HEK293 (cell line): ENCODE data around the gene SOCS4.

Experiments used
- CTCF ChIA-PET: fragments of 350-600 bp; formaldehyde crosslinking; extraction: SDS; loops from one replicate; lab custom pipeline; 2021; ENCODE audit warnings: antibody characterized with exemption; lab: Yijun Ruan, JAX
- POLR2A ChIA-PET: fragments of 300-600 bp; formaldehyde crosslinking; extraction: SDS; loops from one replicate; lab custom pipeline; 2020; ENCODE audit warnings: antibody characterized with exemption, inconsistent platforms; lab: Yijun Ruan, JAX
- H3K27ac ChIP-seq: fragments of 200-500 bp; sonication (Bioruptor generic); 2 replicates; pipeline ENCODE4 v1.5.1; 2014; ENCODE audit warnings: low read depth, low read length, control low read depth, inconsistent platforms; ENCODE audit errors: extremely low read depth
- H3K36me3 ChIP-seq, 2 experiments: fragments of 200-500 bp in 1 of 2; sonication (Bioruptor generic) in 1 of 2; 1 replicate in 1 of 2; 2 replicates in 1 of 2; pipeline ENCODE4 v1.5.1; 2014 to 2017; ENCODE audit warnings: inconsistent platforms in 2 of 2, low read length in 2 of 2; ENCODE audit not compliant: control insufficient read depth in 2 of 2, insufficient read depth in 1 of 2
- H3K4me1 ChIP-seq: fragments of 200-500 bp; sonication (Bioruptor generic); 2 replicates; pipeline ENCODE4 v1.5.1; 2014; ENCODE audit warnings: mild to moderate bottlenecking, low read length, inconsistent platforms; ENCODE audit not compliant: control insufficient read depth, insufficient read depth
- H3K4me3 ChIP-seq: 2 replicates; pipeline ENCODE4 v1.5.1; 2011; ENCODE audit warnings: low read depth, mild to moderate bottlenecking, control low read depth, low read length, moderate library complexity
- H3K9me3 ChIP-seq: fragments of 200-500 bp; sonication (Bioruptor generic); 2 replicates; pipeline ENCODE4 v1.5.1; 2014; ENCODE audit warnings: low read depth, low read length, inconsistent platforms; ENCODE audit not compliant: control insufficient read depth, insufficient read depth
- BCL11B ChIP-seq: fragments of 450-650 bp; formaldehyde crosslinking; IDR thresholded peaks from 2 replicates; pipeline ENCODE4 v1.5.1; 2016; ENCODE audit warnings: low read depth, missing biosample characterization, missing genetic modification characterization
- KLF16 ChIP-seq: fragments of 450-650 bp; formaldehyde crosslinking; IDR thresholded peaks from 2 replicates; pipeline ENCODE4 v1.5.1; 2017; ENCODE audit warnings: missing biosample characterization, missing genetic modification characterization
- MZF1 ChIP-seq: fragments of 450-650 bp; formaldehyde crosslinking; IDR thresholded peaks from 2 replicates; pipeline ENCODE4 v1.5.1; 2017; ENCODE audit warnings: missing biosample characterization, missing genetic modification characterization, borderline replicate concordance
- SP3 ChIP-seq: fragments of 450-650 bp; formaldehyde crosslinking; IDR thresholded peaks from 2 replicates; pipeline ENCODE4 v1.5.1; 2016; ENCODE audit warnings: missing biosample characterization, missing genetic modification characterization
- ZBTB1 ChIP-seq: fragments of 450-650 bp; formaldehyde crosslinking; IDR thresholded peaks from 2 replicates; pipeline ENCODE4 v1.5.1; 2016; ENCODE audit warnings: missing biosample characterization, missing genetic modification characterization
- ZBTB21 ChIP-seq: fragments of 450-650 bp; formaldehyde crosslinking; IDR thresholded peaks from 2 replicates; pipeline ENCODE4 v1.5.1; 2017; ENCODE audit warnings: missing biosample characterization, missing genetic modification characterization
- ZFP41 ChIP-seq: fragments of 450-650 bp; formaldehyde crosslinking; IDR thresholded peaks from 2 replicates; pipeline ENCODE4 v1.5.1; 2016; ENCODE audit warnings: missing biosample characterization, missing genetic modification characterization, borderline replicate concordance
- ZNF114 ChIP-seq: fragments of 450-650 bp; formaldehyde crosslinking; IDR thresholded peaks from 2 replicates; pipeline ENCODE4 v1.5.0; 2017; ENCODE audit warnings: missing biosample characterization, missing genetic modification characterization
- ZNF140 ChIP-seq: fragments of 450-650 bp; formaldehyde crosslinking; IDR thresholded peaks from 2 replicates; pipeline ENCODE4 v1.5.1; 2016; ENCODE audit warnings: missing biosample characterization, missing genetic modification characterization
- ZNF157 ChIP-seq: fragments of 450-650 bp; formaldehyde crosslinking; IDR thresholded peaks from 2 replicates; pipeline ENCODE4 v1.5.1; 2016; ENCODE audit warnings: missing biosample characterization, missing genetic modification characterization
- ZNF184 ChIP-seq: fragments of 450-650 bp; IDR thresholded peaks from 2 replicates; pipeline ENCODE4 v1.5.1; 2018; ENCODE audit warnings: missing biosample characterization, mild to moderate bottlenecking, missing genetic modification characterization
- ZNF202 ChIP-seq: fragments of 450-650 bp; formaldehyde crosslinking; IDR thresholded peaks from 2 replicates; pipeline ENCODE4 v1.5.1; 2016; ENCODE audit warnings: missing biosample characterization, missing genetic modification characterization, borderline replicate concordance
- ZNF23 ChIP-seq: fragments of 450-650 bp; formaldehyde crosslinking; IDR thresholded peaks from 2 replicates; pipeline ENCODE4 v1.5.1; 2016; ENCODE audit warnings: missing biosample characterization, missing genetic modification characterization, borderline replicate concordance
- ZNF292 ChIP-seq: fragments of 450-650 bp; formaldehyde crosslinking; IDR thresholded peaks from 2 replicates; pipeline ENCODE4 v1.5.1; 2016; ENCODE audit warnings: low read depth, missing biosample characterization, missing genetic modification characterization, borderline replicate concordance
- ZNF324 ChIP-seq: fragments of 450-650 bp; formaldehyde crosslinking; IDR thresholded peaks from 2 replicates; pipeline ENCODE4 v1.5.1; 2016; ENCODE audit warnings: missing biosample characterization, missing genetic modification characterization
- ZNF544 ChIP-seq: fragments of 450-650 bp; formaldehyde crosslinking; IDR thresholded peaks from 2 replicates; pipeline ENCODE4 v1.5.0; 2017; ENCODE audit warnings: missing biosample characterization, missing genetic modification characterization
- ZNF585B ChIP-seq: fragments of 450-650 bp; formaldehyde crosslinking; IDR thresholded peaks from 2 replicates; pipeline ENCODE4 v1.5.1; 2016; ENCODE audit warnings: missing biosample characterization, missing genetic modification characterization
- ZNF623 ChIP-seq: fragments of 450-650 bp; formaldehyde crosslinking; IDR thresholded peaks from 2 replicates; pipeline ENCODE4 v1.5.1; 2016; ENCODE audit warnings: missing biosample characterization, missing genetic modification characterization
- ZNF629 ChIP-seq: fragments of 450-650 bp; formaldehyde crosslinking; IDR thresholded peaks from 2 replicates; pipeline ENCODE4 v1.5.1; 2017; ENCODE audit warnings: missing biosample characterization, missing genetic modification characterization
- ZNF791 ChIP-seq: fragments of 450-650 bp; formaldehyde crosslinking; IDR thresholded peaks from 2 replicates; pipeline ENCODE4 v1.5.1; 2016; ENCODE audit warnings: missing biosample characterization, missing genetic modification characterization
- ZNF837 ChIP-seq: fragments of 450-650 bp; formaldehyde crosslinking; IDR thresholded peaks from 2 replicates; pipeline ENCODE4 v1.5.1; 2016; ENCODE audit warnings: missing biosample characterization, missing genetic modification characterization
- TF ChIP-seq, protein P1 (sequence below): fragments of 450-650 bp; formaldehyde crosslinking; conservative IDR thresholded peaks from 2 replicates; pipeline ENCODE4 v1.5.1; 2016; ENCODE audit warnings: low read depth, missing biosample characterization, missing genetic modification characterization
- TF ChIP-seq, protein P2 (sequence below): fragments of 450-650 bp; formaldehyde crosslinking; IDR thresholded peaks from 2 replicates; pipeline ENCODE4 v1.5.1; 2016; ENCODE audit warnings: missing biosample characterization, missing genetic modification characterization, low read depth
- TF ChIP-seq, protein P3 (sequence below): fragments of 450-650 bp; formaldehyde crosslinking; IDR thresholded peaks from 2 replicates; pipeline ENCODE4 v1.5.1; 2017; ENCODE audit warnings: missing biosample characterization, missing genetic modification characterization
- TF ChIP-seq, protein P4 (sequence below): fragments of 450-650 bp; formaldehyde crosslinking; IDR thresholded peaks from 2 replicates; pipeline ENCODE4 v1.5.1; 2016; ENCODE audit warnings: missing biosample characterization, missing genetic modification characterization, borderline replicate concordance

The SOCS4 gene

DNA sequence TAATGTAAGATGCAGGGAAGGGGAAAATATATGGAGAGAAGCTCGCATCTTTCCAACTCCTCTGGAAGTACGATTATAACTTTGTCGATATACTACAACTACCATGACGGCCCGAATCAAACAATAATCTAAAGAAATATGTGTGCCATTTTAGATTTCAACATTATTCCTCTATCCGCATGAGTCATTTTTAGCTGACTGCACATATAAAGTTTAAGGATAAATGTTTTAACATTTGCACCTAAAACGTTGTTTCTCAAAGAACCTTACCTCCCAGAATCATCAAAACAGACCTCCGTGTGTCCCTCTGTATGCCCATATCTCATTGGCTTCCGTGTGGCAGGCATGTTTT lies 619 bp upstream of the SOCS4 start:
- peak overlapping the region; percentile 99 for H3K4me3 ChIP-seq
- H3K4me1 ChIP-seq, result peaks cover 24% of the 10 kb centered on the region
- no peaks in the 10 kb centered on the region for H3K9me3 ChIP-seq
- no peak for TF ChIP-seq ZNF791 (tag by site-specific recombination)
- TF ChIP-seq ZNF629, result no peak
- no peak for TF ChIP-seq SP3 (tag by site-specific recombination)
- TF ChIP-seq ZNF544 (tag by site-specific recombination), result no peak
- no peak for TF ChIP-seq KLF16 (tag by site-specific recombination)
- no peak for TF ChIP-seq ZNF324 (tag by site-specific recombination)
- no peak for TF ChIP-seq ZBTB21 (tag by site-specific recombination)
- TF ChIP-seq, protein P1, sequence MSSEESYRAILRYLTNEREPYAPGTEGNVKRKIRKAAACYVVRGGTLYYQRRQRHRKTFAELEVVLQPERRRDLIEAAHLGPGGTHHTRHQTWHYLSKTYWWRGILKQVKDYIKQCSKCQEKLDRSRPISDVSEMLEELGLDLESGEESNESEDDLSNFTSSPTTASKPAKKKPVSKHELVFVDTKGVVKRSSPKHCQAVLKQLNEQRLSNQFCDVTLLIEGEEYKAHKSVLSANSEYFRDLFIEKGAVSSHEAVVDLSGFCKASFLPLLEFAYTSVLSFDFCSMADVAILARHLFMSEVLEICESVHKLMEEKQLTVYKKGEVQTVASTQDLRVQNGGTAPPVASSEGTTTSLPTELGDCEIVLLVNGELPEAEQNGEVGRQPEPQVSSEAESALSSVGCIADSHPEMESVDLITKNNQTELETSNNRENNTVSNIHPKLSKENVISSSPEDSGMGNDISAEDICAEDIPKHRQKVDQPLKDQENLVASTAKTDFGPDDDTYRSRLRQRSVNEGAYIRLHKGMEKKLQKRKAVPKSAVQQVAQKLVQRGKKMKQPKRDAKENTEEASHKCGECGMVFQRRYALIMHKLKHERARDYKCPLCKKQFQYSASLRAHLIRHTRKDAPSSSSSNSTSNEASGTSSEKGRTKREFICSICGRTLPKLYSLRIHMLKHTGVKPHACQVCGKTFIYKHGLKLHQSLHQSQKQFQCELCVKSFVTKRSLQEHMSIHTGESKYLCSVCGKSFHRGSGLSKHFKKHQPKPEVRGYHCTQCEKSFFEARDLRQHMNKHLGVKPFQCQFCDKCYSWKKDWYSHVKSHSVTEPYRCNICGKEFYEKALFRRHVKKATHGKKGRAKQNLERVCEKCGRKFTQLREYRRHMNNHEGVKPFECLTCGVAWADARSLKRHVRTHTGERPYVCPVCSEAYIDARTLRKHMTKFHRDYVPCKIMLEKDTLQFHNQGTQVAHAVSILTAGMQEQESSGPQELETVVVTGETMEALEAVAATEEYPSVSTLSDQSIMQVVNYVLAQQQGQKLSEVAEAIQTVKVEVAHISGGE (tag by site-specific recombination), result no peak
- no peak for TF ChIP-seq ZFP41 (tag by site-specific recombination)
- TF ChIP-seq ZNF114, result no peak
- TF ChIP-seq ZNF585B, result no peak
- TF ChIP-seq, protein P2, sequence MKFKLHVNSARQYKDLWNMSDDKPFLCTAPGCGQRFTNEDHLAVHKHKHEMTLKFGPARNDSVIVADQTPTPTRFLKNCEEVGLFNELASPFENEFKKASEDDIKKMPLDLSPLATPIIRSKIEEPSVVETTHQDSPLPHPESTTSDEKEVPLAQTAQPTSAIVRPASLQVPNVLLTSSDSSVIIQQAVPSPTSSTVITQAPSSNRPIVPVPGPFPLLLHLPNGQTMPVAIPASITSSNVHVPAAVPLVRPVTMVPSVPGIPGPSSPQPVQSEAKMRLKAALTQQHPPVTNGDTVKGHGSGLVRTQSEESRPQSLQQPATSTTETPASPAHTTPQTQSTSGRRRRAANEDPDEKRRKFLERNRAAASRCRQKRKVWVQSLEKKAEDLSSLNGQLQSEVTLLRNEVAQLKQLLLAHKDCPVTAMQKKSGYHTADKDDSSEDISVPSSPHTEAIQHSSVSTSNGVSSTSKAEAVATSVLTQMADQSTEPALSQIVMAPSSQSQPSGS (tag by site-specific recombination), result no peak
- TF ChIP-seq ZBTB1 (tag by site-specific recombination), result no peak
- TF ChIP-seq ZNF23 (tag by site-specific recombination), result no peak
- no peak for TF ChIP-seq ZNF157 (tag by site-specific recombination)
- no peak for TF ChIP-seq ZNF140 (tag by site-specific recombination)
- POLR2A ChIA-PET, result interaction anchor here (0.7 to 3.6 kb wide), 14 partner anchors 8 to 538 kb away, joined by 3 to 47 read pairs (median 4); partner anchors contain the start of genes CGRRF1, GCH1 and MAPK1IP1L
- peaks cover 12 to 19% of the 10 kb centered on the region in 2 experiments; a peak in 2 of 3 replicates for H3K36me3 ChIP-seq
- CTCF ChIA-PET, result interaction anchor here (0.6 to 1.0 kb wide), 3 partner anchors 24 to 1560 kb away, joined by 3 to 6 read pairs (median 3); no protein-coding TSS in a partner anchor
- H3K27ac ChIP-seq, result peak overlapping the region; percentile 89

DNA sequence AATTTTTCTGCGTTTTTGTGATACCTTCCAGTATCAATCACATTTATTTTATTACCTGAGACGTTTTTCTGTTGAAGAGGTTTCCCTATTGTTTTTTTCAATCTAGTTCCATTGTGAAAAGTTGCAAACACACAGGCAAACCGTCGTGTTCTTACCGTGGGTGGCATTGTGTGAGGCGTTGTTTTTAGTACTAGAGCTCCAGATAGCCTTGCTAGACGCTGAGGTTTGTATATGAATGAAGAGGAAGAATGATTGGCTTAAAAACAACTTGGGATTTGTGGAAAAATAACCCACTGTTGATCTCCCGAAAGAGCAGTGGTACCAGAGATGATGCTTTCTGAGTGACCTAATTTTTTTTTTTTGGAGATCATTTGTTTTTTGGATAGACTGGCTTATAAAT lies 1.0 kb downstream of the SOCS4 start:
- CTCF ChIA-PET, result interaction anchor here (0.8 kb wide), 1 partner anchor 23 kb away, joined by 3 read pairs; no protein-coding TSS in a partner anchor
- Histone ChIP-seq H3K27ac (peak overlapping the region; percentile 89), H3K4me1 (peaks cover 25% of the 10 kb centered on the region), H3K9me3 (no peaks in the 10 kb centered on the region), H3K4me3 (peak overlapping the region; percentile 99), H3K36me3 (peaks cover 10 to 19% of the 10 kb centered on the region in 2 experiments)
- POLR2A ChIA-PET, result interaction anchor here (3.6 kb wide), 1 partner anchor 24 kb away, joined by 47 read pairs; the partner anchor contains the start of gene MAPK1IP1L
- TF ChIP-seq, protein P3, sequence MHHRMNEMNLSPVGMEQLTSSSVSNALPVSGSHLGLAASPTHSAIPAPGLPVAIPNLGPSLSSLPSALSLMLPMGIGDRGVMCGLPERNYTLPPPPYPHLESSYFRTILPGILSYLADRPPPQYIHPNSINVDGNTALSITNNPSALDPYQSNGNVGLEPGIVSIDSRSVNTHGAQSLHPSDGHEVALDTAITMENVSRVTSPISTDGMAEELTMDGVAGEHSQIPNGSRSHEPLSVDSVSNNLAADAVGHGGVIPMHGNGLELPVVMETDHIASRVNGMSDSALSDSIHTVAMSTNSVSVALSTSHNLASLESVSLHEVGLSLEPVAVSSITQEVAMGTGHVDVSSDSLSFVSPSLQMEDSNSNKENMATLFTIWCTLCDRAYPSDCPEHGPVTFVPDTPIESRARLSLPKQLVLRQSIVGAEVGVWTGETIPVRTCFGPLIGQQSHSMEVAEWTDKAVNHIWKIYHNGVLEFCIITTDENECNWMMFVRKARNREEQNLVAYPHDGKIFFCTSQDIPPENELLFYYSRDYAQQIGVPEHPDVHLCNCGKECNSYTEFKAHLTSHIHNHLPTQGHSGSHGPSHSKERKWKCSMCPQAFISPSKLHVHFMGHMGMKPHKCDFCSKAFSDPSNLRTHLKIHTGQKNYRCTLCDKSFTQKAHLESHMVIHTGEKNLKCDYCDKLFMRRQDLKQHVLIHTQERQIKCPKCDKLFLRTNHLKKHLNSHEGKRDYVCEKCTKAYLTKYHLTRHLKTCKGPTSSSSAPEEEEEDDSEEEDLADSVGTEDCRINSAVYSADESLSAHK (tag by site-specific recombination), result no peak
- no peak for TF ChIP-seq ZNF202 (tag by site-specific recombination)
- no peak for TF ChIP-seq MZF1 (tag by site-specific recombination)
- no peak for TF ChIP-seq ZNF184 (tag by site-specific recombination)
- TF ChIP-seq ZNF623 (tag by site-specific recombination), result no peak
- no peak for TF ChIP-seq ZNF837 (tag by site-specific recombination)
- no peak for TF ChIP-seq ZNF292 (tag by site-specific recombination)
- TF ChIP-seq, protein P4, sequence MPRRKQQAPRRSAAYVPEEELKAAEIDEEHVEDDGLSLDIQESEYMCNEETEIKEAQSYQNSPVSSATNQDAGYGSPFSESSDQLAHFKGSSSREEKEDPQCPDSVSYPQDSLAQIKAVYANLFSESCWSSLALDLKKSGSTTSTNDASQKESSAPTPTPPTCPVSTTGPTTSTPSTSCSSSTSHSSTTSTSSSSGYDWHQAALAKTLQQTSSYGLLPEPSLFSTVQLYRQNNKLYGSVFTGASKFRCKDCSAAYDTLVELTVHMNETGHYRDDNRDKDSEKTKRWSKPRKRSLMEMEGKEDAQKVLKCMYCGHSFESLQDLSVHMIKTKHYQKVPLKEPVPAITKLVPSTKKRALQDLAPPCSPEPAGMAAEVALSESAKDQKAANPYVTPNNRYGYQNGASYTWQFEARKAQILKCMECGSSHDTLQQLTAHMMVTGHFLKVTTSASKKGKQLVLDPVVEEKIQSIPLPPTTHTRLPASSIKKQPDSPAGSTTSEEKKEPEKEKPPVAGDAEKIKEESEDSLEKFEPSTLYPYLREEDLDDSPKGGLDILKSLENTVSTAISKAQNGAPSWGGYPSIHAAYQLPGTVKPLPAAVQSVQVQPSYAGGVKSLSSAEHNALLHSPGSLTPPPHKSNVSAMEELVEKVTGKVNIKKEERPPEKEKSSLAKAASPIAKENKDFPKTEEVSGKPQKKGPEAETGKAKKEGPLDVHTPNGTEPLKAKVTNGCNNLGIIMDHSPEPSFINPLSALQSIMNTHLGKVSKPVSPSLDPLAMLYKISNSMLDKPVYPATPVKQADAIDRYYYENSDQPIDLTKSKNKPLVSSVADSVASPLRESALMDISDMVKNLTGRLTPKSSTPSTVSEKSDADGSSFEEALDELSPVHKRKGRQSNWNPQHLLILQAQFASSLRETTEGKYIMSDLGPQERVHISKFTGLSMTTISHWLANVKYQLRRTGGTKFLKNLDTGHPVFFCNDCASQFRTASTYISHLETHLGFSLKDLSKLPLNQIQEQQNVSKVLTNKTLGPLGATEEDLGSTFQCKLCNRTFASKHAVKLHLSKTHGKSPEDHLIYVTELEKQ (tag by site-specific recombination), result no peak
- no peak for TF ChIP-seq BCL11B (tag by site-specific recombination)
